Measurements from ENCODE around the gene CD151. TPM values are rescaled to one million over a fixed set of nuclear protein-coding genes. Genes with fewer than 3 reads are reported as not detected.

Gene CD151
- total RNA-seq, 2 experiments from 2014 or later: 20.2 to 20.8 TPM

GRCh38 chr11:789943-790342 is 42.8 kb upstream of the CD151 start, which contains the start of gene CEND1:
Gene CEND1, minus strand, starts transcription at chr11:790090. Its CDS starts 1,514 bp downstream, at chr11:788576.
- TF ChIP-seq CTCF (IDR thresholded peaks at IDR 0.05): no peak

GRCh38 chr11:790721-791564 is 41.8 kb upstream of the CD151 start:
- H3K27ac ChIP-seq (ENCODE audit: low read depth in 1 of 2, low read length in 2 of 2): no peak overlapping the region

More at GRCh38 chr11:789943-790342, 42.8 kb upstream of the CD151 start, which contains the start of gene CEND1:
- peaks cover 4% of the 10 kb centered on the region for H3K36me3 Mint-ChIP-seq (ENCODE audit: low read depth)
- DNase-seq (peak in 5 of 14 experiments; percentile 35 to 72 (median 47)), ATAC-seq (ENCODE audit: poor library complexity) (peak; percentile 62)
- peaks cover 29% of the 10 kb centered on the region for H3K36me3 ChIP-seq (ENCODE audit: insufficient read depth, low read length)
- peaks cover 0 to 5% of the 10 kb centered on the region in 2 experiments for H3K9me3 ChIP-seq (ENCODE audit: control insufficient read depth in 1 of 2, insufficient read depth in 1 of 2, low read length in 2 of 2)
- intact Hi-C loops (cut with DNase I, micrococcal nuclease): no loop called here
- peaks cover 27% of the 10 kb centered on the region for H3K4me1 ChIP-seq (ENCODE audit: insufficient read depth, low read length)
- H3K4me3 Mint-ChIP-seq: no peak within 1 kb of the TSS
- no peaks in the 10 kb centered on the region for H3K27me3 Mint-ChIP-seq
- H3K9me3 Mint-ChIP-seq: no peaks in the 10 kb centered on the region
- no peak within 1 kb of the TSS for H3K27ac Mint-ChIP-seq
- no peak within 1 kb of the TSS for H3K4me3 ChIP-seq (ENCODE audit: low read length)
- peaks cover 0 to 5% of the 10 kb centered on the region in 2 experiments for H3K27me3 ChIP-seq (ENCODE audit: control insufficient read depth in 1 of 2, insufficient read depth in 2 of 2, low read length in 2 of 2)
- ChIA-PET POLR2A (interaction anchor here (1.4 kb wide), 1 partner anchor 15 kb away, joined by 3 read pairs; the partner anchor contains the start of gene PIDD1), CTCF (no interaction called here)
- no peak within 1 kb of the TSS for H3K27ac ChIP-seq (ENCODE audit: low read depth in 1 of 2, low read length in 2 of 2)
- H3K4me1 Mint-ChIP-seq (ENCODE audit: low read depth): no peaks in the 10 kb centered on the region

More at GRCh38 chr11:790721-791564, 41.8 kb upstream of the CD151 start:
- no peak overlapping the region for H3K27ac Mint-ChIP-seq
- TF ChIP-seq CTCF (IDR thresholded peaks at IDR 0.05): no peak
- intact Hi-C loops (cut with DNase I, micrococcal nuclease): no loop called here
- Histone ChIP-seq H3K36me3 (ENCODE audit: insufficient read depth, low read length) (peaks cover 29% of the 10 kb centered on the region), H3K4me1 (ENCODE audit: insufficient read depth, low read length) (peaks cover 37% of the 10 kb centered on the region), H3K9me3 (ENCODE audit: control insufficient read depth in 1 of 2, insufficient read depth in 1 of 2, low read length in 2 of 2) (peaks cover 0 to 5% of the 10 kb centered on the region in 2 experiments), H3K4me3 (ENCODE audit: low read length) (no peak overlapping the region), H3K27me3 (ENCODE audit: control insufficient read depth in 1 of 2, insufficient read depth in 2 of 2, low read length in 2 of 2) (peaks cover 0 to 5% of the 10 kb centered on the region in 2 experiments)
- H3K36me3 Mint-ChIP-seq (ENCODE audit: low read depth): peaks cover 6% of the 10 kb centered on the region
- ATAC-seq (ENCODE audit: poor library complexity) (no peak), DNase-seq (no peak)
- ChIA-PET POLR2A (interaction anchor here (0.7 kb wide), 1 partner anchor 19 kb away, joined by 3 read pairs; the partner anchor contains the start of gene RPLP2), CTCF (no interaction called here)
- H3K9me3 Mint-ChIP-seq: no peaks in the 10 kb centered on the region
- H3K27me3 Mint-ChIP-seq: no peaks in the 10 kb centered on the region
- no peak overlapping the region for H3K4me3 Mint-ChIP-seq
- peaks cover 2% of the 10 kb centered on the region for H3K4me1 Mint-ChIP-seq (ENCODE audit: low read depth)

Measured in CD4-positive, alpha-beta T cell (primary cell).